ENCODE results near the gene SCYL1. TPM values are rescaled to one million over a fixed set of nuclear protein-coding genes. Genes with fewer than 3 reads are reported as not detected.

The SCYL1 gene
- total RNA-seq, 1 experiment from 2014 or later = 104 TPM

DNA sequence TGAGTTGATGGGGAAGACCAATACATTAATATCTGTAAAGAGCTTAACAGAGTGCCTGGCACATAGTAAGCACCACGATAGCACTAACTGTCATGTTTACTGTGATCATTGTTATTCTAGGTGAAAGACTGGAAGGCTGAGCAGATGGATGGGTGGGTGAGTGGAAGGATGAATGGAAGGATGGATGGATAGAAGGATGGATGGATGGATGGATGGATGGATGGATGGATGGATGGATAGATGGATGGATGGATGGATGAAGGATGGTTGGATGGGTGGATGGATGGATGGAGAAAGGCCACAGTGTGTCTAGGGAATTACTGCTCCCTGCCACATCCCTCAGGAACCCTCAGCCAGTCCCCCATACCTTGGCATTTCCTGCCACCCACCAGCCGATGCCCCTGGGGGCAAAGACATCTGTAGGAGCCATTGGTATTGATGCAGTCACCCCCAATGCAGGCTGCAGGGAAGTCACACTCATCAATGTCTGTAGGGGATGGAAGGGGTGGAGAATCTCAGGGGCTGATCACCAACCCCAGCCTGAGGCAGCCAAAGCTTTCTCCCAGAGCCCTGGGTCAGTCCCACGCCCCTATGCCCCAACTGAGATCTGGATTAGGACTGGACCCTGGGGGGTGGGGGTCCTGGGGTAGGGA, 18.0 kb downstream of the SCYL1 start:
- H3K79me2 ChIP-seq (ENCODE audit: insufficient read depth, low read length) = peaks cover 14% of the 10 kb centered on the region
- no peaks in the 10 kb centered on the region for H3K9me2 ChIP-seq (ENCODE audit: insufficient read depth)
- BruUV-seq (replicated peaks) = no TSS peak
- peaks cover 0 to 9% of the 10 kb centered on the region in 2 experiments; a peak in 1 of 4 replicates for H3K36me3 ChIP-seq (ENCODE audit: control insufficient read depth in 1 of 2, insufficient read depth in 2 of 2, low read length in 2 of 2)
- no peak for DNase-seq (ENCODE audit: low read depth, low spot score)
- H2AFZ ChIP-seq (ENCODE audit: low read depth, low read length, poor library complexity, severe bottlenecking) = no peak overlapping the region
- intact Hi-C loops (cut with micrococcal nuclease) = no loop called here
- H3K27me3 ChIP-seq (ENCODE audit: insufficient read depth, low read length) = no peaks in the 10 kb centered on the region
- no peak overlapping the region for H3K27ac ChIP-seq (ENCODE audit: low read depth, low read length)
- H4K20me1 ChIP-seq (ENCODE audit: insufficient read depth) = no peaks in the 10 kb centered on the region
- H3K9me3 ChIP-seq (ENCODE audit: control insufficient read depth in 1 of 2, insufficient read depth in 1 of 2, low read depth in 1 of 2, low read length in 2 of 2) = no peaks in the 10 kb centered on the region
- POLR2A ChIA-PET = interaction anchor here (1.1 kb wide), 1 partner anchor 9 kb away, joined by 7 read pairs; no protein-coding TSS in a partner anchor
- no peak overlapping the region for H3K9ac ChIP-seq (ENCODE audit: low read length)
- no peak for TF ChIP-seq SIN3A (IDR thresholded peaks at IDR 0.05; ENCODE audit: low read depth)
- TF ChIP-seq EZH2 (IDR thresholded peaks at IDR 0.05) = no peak
- no peak for TF ChIP-seq JUND (IDR thresholded peaks at IDR 0.05)
- TF ChIP-seq EGR1 (IDR thresholded peaks at IDR 0.05; ENCODE audit: low read depth) = no peak
- TF ChIP-seq ELF1 (IDR thresholded peaks at IDR 0.05; ENCODE audit: borderline replicate concordance, low read depth) = no peak
- no peak for TF ChIP-seq TCF7L2 (IDR thresholded peaks at IDR 0.05; ENCODE audit: borderline replicate concordance, extremely low read depth, insufficient read depth, insufficient read length)
- no peak for TF ChIP-seq FOSL1 (IDR thresholded peaks at IDR 0.05; ENCODE audit: low read depth)
- TF ChIP-seq, protein P1, sequence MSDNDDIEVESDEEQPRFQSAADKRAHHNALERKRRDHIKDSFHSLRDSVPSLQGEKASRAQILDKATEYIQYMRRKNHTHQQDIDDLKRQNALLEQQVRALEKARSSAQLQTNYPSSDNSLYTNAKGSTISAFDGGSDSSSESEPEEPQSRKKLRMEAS (IDR thresholded peaks at IDR 0.05) = no peak
- TF ChIP-seq YY1 (IDR thresholded peaks at IDR 0.05; ENCODE audit: extremely low read depth, insufficient replicate concordance, low read depth, low read length) = no peak
- TF ChIP-seq, protein P2, sequence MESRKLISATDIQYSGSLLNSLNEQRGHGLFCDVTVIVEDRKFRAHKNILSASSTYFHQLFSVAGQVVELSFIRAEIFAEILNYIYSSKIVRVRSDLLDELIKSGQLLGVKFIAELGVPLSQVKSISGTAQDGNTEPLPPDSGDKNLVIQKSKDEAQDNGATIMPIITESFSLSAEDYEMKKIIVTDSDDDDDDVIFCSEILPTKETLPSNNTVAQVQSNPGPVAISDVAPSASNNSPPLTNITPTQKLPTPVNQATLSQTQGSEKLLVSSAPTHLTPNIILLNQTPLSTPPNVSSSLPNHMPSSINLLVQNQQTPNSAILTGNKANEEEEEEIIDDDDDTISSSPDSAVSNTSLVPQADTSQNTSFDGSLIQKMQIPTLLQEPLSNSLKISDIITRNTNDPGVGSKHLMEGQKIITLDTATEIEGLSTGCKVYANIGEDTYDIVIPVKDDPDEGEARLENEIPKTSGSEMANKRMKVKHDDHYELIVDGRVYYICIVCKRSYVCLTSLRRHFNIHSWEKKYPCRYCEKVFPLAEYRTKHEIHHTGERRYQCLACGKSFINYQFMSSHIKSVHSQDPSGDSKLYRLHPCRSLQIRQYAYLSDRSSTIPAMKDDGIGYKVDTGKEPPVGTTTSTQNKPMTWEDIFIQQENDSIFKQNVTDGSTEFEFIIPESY (IDR thresholded peaks at IDR 0.05; ENCODE audit: extremely low read depth, insufficient replicate concordance, low read length) = no peak
- TF ChIP-seq SP1 (IDR thresholded peaks at IDR 0.05; ENCODE audit: low read depth) = no peak
- TF ChIP-seq, protein P3, sequence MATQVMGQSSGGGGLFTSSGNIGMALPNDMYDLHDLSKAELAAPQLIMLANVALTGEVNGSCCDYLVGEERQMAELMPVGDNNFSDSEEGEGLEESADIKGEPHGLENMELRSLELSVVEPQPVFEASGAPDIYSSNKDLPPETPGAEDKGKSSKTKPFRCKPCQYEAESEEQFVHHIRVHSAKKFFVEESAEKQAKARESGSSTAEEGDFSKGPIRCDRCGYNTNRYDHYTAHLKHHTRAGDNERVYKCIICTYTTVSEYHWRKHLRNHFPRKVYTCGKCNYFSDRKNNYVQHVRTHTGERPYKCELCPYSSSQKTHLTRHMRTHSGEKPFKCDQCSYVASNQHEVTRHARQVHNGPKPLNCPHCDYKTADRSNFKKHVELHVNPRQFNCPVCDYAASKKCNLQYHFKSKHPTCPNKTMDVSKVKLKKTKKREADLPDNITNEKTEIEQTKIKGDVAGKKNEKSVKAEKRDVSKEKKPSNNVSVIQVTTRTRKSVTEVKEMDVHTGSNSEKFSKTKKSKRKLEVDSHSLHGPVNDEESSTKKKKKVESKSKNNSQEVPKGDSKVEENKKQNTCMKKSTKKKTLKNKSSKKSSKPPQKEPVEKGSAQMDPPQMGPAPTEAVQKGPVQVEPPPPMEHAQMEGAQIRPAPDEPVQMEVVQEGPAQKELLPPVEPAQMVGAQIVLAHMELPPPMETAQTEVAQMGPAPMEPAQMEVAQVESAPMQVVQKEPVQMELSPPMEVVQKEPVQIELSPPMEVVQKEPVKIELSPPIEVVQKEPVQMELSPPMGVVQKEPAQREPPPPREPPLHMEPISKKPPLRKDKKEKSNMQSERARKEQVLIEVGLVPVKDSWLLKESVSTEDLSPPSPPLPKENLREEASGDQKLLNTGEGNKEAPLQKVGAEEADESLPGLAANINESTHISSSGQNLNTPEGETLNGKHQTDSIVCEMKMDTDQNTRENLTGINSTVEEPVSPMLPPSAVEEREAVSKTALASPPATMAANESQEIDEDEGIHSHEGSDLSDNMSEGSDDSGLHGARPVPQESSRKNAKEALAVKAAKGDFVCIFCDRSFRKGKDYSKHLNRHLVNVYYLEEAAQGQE (IDR thresholded peaks at IDR 0.05; ENCODE audit: low read depth) = no peak
- TF ChIP-seq ZFX (IDR thresholded peaks at IDR 0.05) = no peak
- TF ChIP-seq POLR2AphosphoS5 (IDR thresholded peaks at IDR 0.05; ENCODE audit: low read depth, low read length) = no peak
- no peak for TF ChIP-seq POLR2A (IDR thresholded peaks at IDR 0.05; ENCODE audit: borderline replicate concordance, extremely low read depth, insufficient read depth, insufficient read length)
- no peak for TF ChIP-seq CEBPB (IDR thresholded peaks at IDR 0.05; ENCODE audit: low read depth)
- TF ChIP-seq, protein P4, sequence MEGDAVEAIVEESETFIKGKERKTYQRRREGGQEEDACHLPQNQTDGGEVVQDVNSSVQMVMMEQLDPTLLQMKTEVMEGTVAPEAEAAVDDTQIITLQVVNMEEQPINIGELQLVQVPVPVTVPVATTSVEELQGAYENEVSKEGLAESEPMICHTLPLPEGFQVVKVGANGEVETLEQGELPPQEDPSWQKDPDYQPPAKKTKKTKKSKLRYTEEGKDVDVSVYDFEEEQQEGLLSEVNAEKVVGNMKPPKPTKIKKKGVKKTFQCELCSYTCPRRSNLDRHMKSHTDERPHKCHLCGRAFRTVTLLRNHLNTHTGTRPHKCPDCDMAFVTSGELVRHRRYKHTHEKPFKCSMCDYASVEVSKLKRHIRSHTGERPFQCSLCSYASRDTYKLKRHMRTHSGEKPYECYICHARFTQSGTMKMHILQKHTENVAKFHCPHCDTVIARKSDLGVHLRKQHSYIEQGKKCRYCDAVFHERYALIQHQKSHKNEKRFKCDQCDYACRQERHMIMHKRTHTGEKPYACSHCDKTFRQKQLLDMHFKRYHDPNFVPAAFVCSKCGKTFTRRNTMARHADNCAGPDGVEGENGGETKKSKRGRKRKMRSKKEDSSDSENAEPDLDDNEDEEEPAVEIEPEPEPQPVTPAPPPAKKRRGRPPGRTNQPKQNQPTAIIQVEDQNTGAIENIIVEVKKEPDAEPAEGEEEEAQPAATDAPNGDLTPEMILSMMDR (IDR thresholded peaks at IDR 0.05 in 2 of 3, conservative IDR thresholded peaks at IDR 0.05 in 1 of 3; ENCODE audit: borderline replicate concordance in 1 of 3, insufficient read depth in 1 of 3, low read depth in 2 of 3, low read length in 2 of 3) = no peak
- TF ChIP-seq SRF (IDR thresholded peaks at IDR 0.05; ENCODE audit: low read depth) = no peak
- no peak for TF ChIP-seq ZNF274 (IDR thresholded peaks at IDR 0.05; ENCODE audit: low read depth, low read length)
- no peak for TF ChIP-seq CBX3 (IDR thresholded peaks at IDR 0.05; ENCODE audit: low read depth)
- H3K4me2 ChIP-seq (ENCODE audit: low read length) = no peak overlapping the region
- peaks cover 19 to 47% of the 10 kb centered on the region in 2 experiments for H3K4me1 ChIP-seq (ENCODE audit: control insufficient read depth in 1 of 2, insufficient read depth in 2 of 2, low read length in 2 of 2)
- RAD21 ChIA-PET (ENCODE audit: low non-redundant PET in 1 of 2, low total read pairs in 2 of 2, uncharacterized antibody in 2 of 2, unreplicated experiment in 2 of 2) = no interaction called here
- CTCF ChIA-PET = interaction anchor here (3.0 to 4.6 kb wide), 4 partner anchors 9 to 51 kb away, joined by 25 to 89 read pairs (median 28); partner anchors contain the start of genes FAM89B, KCNK7 and ZNRD2
- no peak for ATAC-seq
- no peak overlapping the region for H3K4me3 ChIP-seq (replicated peaks in 1 of 2; ENCODE audit: low read depth in 1 of 2, low read length in 2 of 2)
